ENCODE measurements around the gene TSHZ2.
"Not testable (repeated sequence)": the region's sequence is repeated elsewhere in the genome, so short reads cannot be mapped to it uniquely, and the experiment has no call there.

TSHZ2 gene

DNA sequence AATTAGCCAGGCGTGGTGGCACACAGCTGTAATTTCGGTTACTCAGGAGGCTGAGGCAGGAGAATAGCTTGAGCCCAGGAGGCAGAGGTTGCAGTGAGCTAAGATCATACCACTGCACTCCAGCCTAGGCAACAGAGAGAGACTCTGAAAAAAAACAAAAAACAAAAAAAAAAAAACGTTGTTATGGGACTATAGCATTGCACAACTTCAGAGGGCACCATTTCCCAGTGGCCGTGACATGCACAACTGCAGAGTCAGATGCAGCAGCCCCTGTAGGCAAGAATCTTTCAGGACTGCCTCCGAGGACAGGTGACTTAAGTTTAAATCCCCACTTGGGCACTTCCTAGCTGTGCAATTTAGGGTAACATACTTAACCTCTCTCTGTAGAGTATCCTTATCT, 557.5 kb downstream of the TSHZ2 start:
- DNase-seq, result no peak

DNA sequence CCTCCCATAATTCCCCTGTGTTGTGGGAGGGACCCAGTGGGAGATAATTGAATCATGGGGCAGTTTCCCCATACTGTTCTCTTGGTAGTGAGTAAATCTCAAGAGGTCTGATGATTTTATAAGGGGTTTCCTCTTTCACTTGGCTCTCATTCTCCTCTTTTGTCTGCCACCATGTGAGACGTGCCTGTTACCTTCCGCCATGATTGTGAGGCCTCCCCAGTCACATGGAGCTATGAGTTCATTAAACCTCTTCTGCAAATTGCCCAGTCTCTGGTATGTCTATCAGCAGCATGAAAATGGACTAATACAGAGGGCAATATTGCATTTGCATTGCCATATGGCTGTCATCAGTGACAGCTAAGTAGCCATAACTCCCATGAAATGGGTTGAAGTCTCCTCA, 558.3 kb downstream of the TSHZ2 start:
- DNase-seq, result no peak

DNA sequence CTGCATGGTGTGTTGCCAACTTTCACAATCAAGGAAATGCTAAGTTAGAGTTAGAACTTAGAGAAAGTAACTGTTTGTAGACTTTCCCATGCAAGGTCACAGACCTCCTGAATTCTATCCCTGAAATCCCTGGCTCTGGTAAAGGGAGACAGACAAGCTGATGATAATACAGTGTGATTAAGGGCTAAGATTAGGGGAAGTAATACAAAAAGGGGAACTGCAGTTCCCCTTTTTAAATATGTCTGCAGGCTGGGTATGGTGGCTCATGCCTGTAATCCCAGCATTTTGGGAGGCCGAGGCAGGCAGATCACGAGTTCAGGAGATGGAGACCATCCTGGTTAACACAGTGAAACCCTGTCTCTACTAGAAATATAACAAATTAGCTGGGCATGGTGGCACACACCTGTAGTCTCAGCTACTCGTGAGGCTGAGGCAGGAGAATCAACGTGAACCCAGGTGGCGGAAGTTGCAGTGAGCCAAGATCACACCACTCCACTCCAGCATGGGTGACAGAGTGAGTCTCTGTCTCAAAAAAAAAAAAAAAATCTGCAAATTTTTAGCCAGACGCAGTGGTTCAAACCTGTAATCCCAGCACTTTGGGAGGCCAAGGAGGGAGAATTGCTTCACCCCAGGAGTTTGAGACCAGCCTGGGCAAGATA, 560.6 kb downstream of the TSHZ2 start:
- not testable (repeated sequence) for DNase-seq

DNA sequence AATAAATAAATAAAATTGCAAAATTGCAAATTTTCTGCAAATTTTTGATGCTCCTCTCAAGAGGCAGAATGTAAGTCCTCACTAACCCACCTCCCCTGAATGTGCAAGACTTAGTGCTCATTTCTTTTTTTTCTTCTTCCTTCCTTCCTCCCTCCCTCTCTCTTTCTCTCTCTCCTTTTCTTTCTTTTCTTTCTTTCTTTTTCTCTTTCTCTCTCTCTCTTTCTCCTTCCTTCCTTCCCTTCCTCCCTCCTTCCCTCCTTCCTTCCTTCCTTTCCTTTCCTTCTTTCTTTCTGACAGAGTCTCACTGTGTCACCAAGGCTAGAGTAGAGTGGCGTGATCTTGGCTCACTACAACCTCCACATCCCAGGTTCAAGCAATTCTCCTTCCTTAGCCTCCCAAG, 561.3 kb downstream of the TSHZ2 start:
- DNase-seq, result no peak

DNA sequence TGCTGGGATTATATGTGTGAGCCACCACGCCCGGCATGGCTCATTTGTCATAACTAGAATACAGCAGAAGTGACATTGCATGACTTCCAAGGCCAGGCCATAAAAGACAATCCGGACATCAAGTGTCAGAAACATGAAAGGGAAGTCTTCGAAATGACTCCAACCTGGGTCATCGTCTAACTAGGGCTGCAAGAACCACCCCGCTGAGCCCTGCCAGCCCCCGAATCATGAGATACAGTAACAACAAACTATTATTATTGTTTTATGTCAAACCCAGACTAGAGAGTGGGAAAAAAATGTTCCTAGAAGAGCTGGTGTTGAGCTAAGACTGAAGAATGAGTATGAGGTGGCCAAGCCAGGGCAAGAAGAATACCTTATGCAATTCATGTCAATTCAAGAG, 561.9 kb downstream of the TSHZ2 start:
- no peak for DNase-seq

DNA sequence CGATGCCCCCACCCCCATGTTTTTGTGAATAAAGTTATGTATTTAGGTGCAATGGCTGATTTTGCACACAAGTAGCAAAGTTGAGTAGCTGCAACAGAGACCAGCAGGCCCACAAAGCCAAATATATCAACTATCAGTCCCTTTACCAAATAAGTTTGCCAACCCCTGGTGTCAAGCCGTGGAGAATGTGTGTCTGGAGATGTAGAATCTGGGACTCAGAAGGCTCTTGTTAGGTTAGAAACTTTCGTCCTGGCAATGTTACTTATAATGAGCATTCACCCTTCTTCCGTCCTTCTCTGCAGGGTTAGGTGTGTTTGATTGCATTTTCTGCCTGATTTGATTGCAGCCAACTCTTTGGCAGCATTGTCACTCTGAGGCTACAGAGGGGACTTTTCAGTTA, 563.7 kb downstream of the TSHZ2 start:
- no peak for DNase-seq

DNA sequence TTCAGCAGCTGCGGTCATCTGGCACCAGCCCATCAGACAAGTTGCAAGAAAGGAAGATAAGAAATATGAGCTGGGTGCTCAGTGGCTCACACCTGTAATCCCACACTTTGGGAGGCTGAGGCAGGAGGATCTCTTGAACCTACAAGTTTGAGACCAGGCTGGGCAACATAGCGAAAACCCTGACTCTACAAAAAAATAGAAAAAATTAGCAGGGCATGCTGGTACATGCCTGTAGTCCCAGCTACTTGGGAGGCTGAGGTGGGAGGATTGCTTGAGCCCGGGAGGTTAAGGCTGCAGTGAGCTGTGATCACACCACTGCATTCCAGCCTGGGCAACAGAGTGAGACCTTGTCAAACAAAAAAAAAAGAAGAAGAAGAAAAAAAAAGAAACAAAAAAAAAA, 564.2 kb downstream of the TSHZ2 start:
- DNase-seq, result not testable (repeated sequence)

DNA sequence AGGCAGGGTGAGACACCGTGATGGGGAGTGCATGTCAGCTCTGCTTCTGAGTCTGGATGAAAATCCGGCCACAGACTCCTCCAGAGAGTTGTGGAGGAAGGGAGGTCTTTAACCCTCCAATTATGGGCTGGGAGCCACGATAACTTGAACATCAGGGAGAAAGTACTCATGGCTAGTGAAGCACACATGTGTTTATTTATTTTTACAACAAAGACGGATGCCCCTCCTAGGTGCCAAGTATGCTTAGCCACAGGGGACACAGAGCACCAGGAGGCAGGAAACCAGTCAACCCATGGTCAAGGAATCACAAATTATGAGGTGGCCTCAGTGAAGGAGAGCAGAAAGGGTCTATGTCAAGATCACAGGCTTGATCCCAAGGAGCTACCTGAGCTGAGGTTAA, 567.4 kb downstream of the TSHZ2 start:
- DNase-seq, result no peak

Measured in eye (tissue), 1 donor.